HFFc6 (cell line): Measurements from ENCODE around the gene RXRG. TPM values are rescaled to one million over a fixed set of nuclear protein-coding genes. Genes with fewer than 3 reads are reported as not detected.

Experiments used
- DNase-seq: peaks from one replicate; pipeline ENCODE4 v3.0.0-alpha.2; 2018
- H3K27ac Mint-ChIP-seq: 2 replicates; pipeline ENCODE4 v1.8.0; 2020; ENCODE audit warnings: mild to moderate bottlenecking, mixed read lengths
- H3K27me3 Mint-ChIP-seq: 2 replicates; pipeline ENCODE4 v1.8.0; 2021; ENCODE audit warnings: mild to moderate bottlenecking, moderate library complexity, mixed read lengths; ENCODE audit not compliant: insufficient read depth
- H3K36me3 Mint-ChIP-seq: 2 replicates; pipeline ENCODE4 v1.8.0; 2021; ENCODE audit warnings: low read depth, mixed read lengths
- H3K4me1 Mint-ChIP-seq: 2 replicates; pipeline ENCODE4 v1.8.0; 2020; ENCODE audit warnings: low read depth, mixed read lengths
- H3K4me3 Mint-ChIP-seq: 2 replicates; pipeline ENCODE4 v1.8.0; 2020; ENCODE audit warnings: mild to moderate bottlenecking, moderate library complexity, mixed read lengths
- H3K9me3 Mint-ChIP-seq: 2 replicates; pipeline ENCODE4 v1.8.0; 2020; ENCODE audit warnings: mild to moderate bottlenecking, mixed read lengths
- total RNA-seq, 6 experiments: library from RNA; stranded (reverse); fragmentation: NEBNext Ultra II Directional; extraction: Animal tissue kit (Norgen Biotek cat#: 25700); gene quantifications; 2 replicates in 1 of 6; 3 replicates in 5 of 6; pipeline ENCODE4 v1.2.3, GENCODE V29; 2021
- TF ChIP-seq, protein P1 (sequence below): fragments of 200-600 bp; sonication (generic); IDR thresholded peaks from 2 replicates; pipeline ENCODE4 v1.5.0; 2021; ENCODE audit warnings: antibody characterized with exemption, mild to moderate bottlenecking

RXRG gene
- total RNA-seq, 6 experiments from 2014 or later: not detected

GRCh38 chr1:165456861-165457260 is 11.9 kb upstream of the RXRG start:
- DNase-seq: no peak
- no peaks in the 10 kb centered on the region; the same call in 1 of the 2 replicates for H3K27me3 Mint-ChIP-seq
- H3K4me1 Mint-ChIP-seq: no peaks in the 10 kb centered on the region
- no peak overlapping the region for H3K4me3 Mint-ChIP-seq
- H3K27ac Mint-ChIP-seq: no peak overlapping the region
- no peaks in the 10 kb centered on the region for H3K9me3 Mint-ChIP-seq
- TF ChIP-seq, protein P1, sequence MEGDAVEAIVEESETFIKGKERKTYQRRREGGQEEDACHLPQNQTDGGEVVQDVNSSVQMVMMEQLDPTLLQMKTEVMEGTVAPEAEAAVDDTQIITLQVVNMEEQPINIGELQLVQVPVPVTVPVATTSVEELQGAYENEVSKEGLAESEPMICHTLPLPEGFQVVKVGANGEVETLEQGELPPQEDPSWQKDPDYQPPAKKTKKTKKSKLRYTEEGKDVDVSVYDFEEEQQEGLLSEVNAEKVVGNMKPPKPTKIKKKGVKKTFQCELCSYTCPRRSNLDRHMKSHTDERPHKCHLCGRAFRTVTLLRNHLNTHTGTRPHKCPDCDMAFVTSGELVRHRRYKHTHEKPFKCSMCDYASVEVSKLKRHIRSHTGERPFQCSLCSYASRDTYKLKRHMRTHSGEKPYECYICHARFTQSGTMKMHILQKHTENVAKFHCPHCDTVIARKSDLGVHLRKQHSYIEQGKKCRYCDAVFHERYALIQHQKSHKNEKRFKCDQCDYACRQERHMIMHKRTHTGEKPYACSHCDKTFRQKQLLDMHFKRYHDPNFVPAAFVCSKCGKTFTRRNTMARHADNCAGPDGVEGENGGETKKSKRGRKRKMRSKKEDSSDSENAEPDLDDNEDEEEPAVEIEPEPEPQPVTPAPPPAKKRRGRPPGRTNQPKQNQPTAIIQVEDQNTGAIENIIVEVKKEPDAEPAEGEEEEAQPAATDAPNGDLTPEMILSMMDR: no peak
- H3K36me3 Mint-ChIP-seq: no peaks in the 10 kb centered on the region

- Mint-ChIP-seq H3K4me1 (no peaks in the 10 kb centered on the region), H3K9me3 (no peaks in the 10 kb centered on the region), H3K27me3 (no peaks in the 10 kb centered on the region; the same call in 1 of the 2 replicates), H3K27ac (no peak overlapping the region), H3K4me3 (no peak overlapping the region), H3K36me3 (no peaks in the 10 kb centered on the region)
- DNase-seq: no peak
- TF ChIP-seq, protein P1: no peak
Measured at GRCh38 chr1:165456114-165456513, 11.2 kb upstream of the RXRG start.

DNA sequence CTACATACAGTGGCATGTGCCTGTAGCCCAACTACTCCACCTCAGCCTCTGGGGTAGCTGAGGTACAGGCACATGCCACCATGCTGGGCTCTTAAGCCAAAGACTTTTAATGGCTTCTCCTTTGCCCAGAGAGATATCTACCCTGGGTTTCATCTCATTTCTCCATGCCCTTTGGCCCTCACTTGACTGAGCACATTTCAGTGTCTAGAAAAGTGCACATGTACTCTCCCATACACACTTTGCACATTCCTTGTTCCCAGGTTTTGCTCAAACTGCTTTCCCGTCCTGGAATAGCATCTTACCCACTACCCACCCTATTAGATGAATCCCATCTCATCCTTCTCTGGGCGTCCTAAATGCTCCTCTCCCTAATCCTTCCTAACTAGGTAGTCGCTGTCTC is 10.2 kb upstream of the RXRG start:
- no peak for DNase-seq
- Mint-ChIP-seq H3K27me3 (no peaks in the 10 kb centered on the region; the same call in 1 of the 2 replicates), H3K4me1 (no peaks in the 10 kb centered on the region), H3K9me3 (no peaks in the 10 kb centered on the region), H3K4me3 (no peak overlapping the region), H3K36me3 (no peaks in the 10 kb centered on the region), H3K27ac (no peak overlapping the region)
- TF ChIP-seq, protein P1: no peak

- no peaks in the 10 kb centered on the region for H3K4me1 Mint-ChIP-seq
- H3K27me3 Mint-ChIP-seq: no peaks in the 10 kb centered on the region; the same call in 1 of the 2 replicates
- H3K36me3 Mint-ChIP-seq: no peaks in the 10 kb centered on the region
- no peaks in the 10 kb centered on the region for H3K9me3 Mint-ChIP-seq
- no peak overlapping the region for H3K27ac Mint-ChIP-seq
- DNase-seq: no peak
- TF ChIP-seq, protein P1: no peak
- H3K4me3 Mint-ChIP-seq: no peak overlapping the region
Measured at GRCh38 chr1:165454091-165454610, 9.2 kb upstream of the RXRG start.

GRCh38 chr1:165452336-165453130 is 7.6 kb upstream of the RXRG start:
- Mint-ChIP-seq H3K27me3 (no peaks in the 10 kb centered on the region; the same call in 1 of the 2 replicates), H3K27ac (no peak overlapping the region), H3K4me1 (no peaks in the 10 kb centered on the region), H3K4me3 (no peak overlapping the region), H3K9me3 (no peaks in the 10 kb centered on the region), H3K36me3 (no peaks in the 10 kb centered on the region)
- TF ChIP-seq, protein P1: no peak
- DNase-seq: no peak
